Spleen (tissue), 11 donors: ENCODE results near the gene NEFH. TPM values are rescaled to one million over a fixed set of nuclear protein-coding genes. Genes with fewer than 3 reads are reported as not detected.

Source experiments
- DNase-seq: peaks from one replicate; pipeline ENCODE4 v3.0.0-alpha.2; 2020
- H3K27ac ChIP-seq, 8 donors: fragments of 200-600 bp; sonication (generic) in 7 of 8; 1 replicate in 4 of 8; 2 replicates in 4 of 8; pipeline versions ENCODE4 v1.5.0 to v1.8.0; 2016 to 2021; ENCODE audit warnings: inconsistent platforms in 4 of 8, mild to moderate bottlenecking in 4 of 8, moderate library complexity in 1 of 8
- H3K27me3 ChIP-seq, 7 donors: fragments of 200-600 bp; sonication (generic) in 6 of 7; replicated peaks in 1 of 7; 1 replicate in 4 of 7; 2 replicates in 3 of 7; pipeline versions ENCODE4 v1.5.0 to v1.8.0; 2016 to 2021; ENCODE audit warnings: inconsistent platforms in 3 of 7, mild to moderate bottlenecking in 1 of 7
- H3K36me3 ChIP-seq, 6 donors: fragments of 200-600 bp; sonication (generic) in 5 of 6; 1 replicate in 4 of 6; 2 replicates in 2 of 6; pipeline versions ENCODE4 v1.5.0 to v1.8.0; 2016 to 2021; ENCODE audit warnings: inconsistent platforms in 2 of 6
- H3K4me1 ChIP-seq, 6 donors: fragments of 200-600 bp; sonication (generic) in 5 of 6; 1 replicate in 3 of 6; 2 replicates in 3 of 6; pipeline versions ENCODE4 v1.5.0 to v1.8.0; 2016 to 2021; ENCODE audit warnings: inconsistent platforms in 3 of 6
- H3K4me3 ChIP-seq, 8 donors: fragments of 200-600 bp; sonication (generic) in 7 of 8; 1 replicate in 4 of 8; 2 replicates in 4 of 8; pipeline versions ENCODE4 v1.5.0 to v1.8.0; 2016 to 2021; ENCODE audit warnings: inconsistent platforms in 4 of 8, mild to moderate bottlenecking in 4 of 8, moderate library complexity in 2 of 8
- H3K9me3 ChIP-seq, 8 donors: fragments of 200-600 bp; sonication (generic) in 7 of 8; 1 replicate in 4 of 8; 2 replicates in 4 of 8; pipeline versions ENCODE4 v1.5.0 to v1.8.0; 2016 to 2021; ENCODE audit warnings: inconsistent platforms in 4 of 8
- CTCF ChIP-seq, 11 experiments: fragments of 200-600 bp in 7 of 11; fragments of 450-650 bp in 4 of 11; sonication (generic) in 4 of 11; IDR thresholded peaks in 8 of 11; conservative IDR thresholded peaks in 3 of 11; 1 replicate in 7 of 11; 2 replicates in 4 of 11; pipeline versions ENCODE4 v1.4.0 to v1.8.0; 2016 to 2021; ENCODE audit warnings: antibody characterized with exemption in 11 of 11, inconsistent platforms in 4 of 11, mild to moderate bottlenecking in 1 of 11
- POLR2A ChIP-seq, 3 donors: fragments of 450-650 bp; IDR thresholded peaks; one replicate each; pipeline ENCODE4 v1.5.1; 2017; ENCODE audit warnings: antibody characterized with exemption in 3 of 3, mild to moderate bottlenecking in 1 of 3
- POLR2AphosphoS5 ChIP-seq, 3 donors: sonication (generic); formaldehyde crosslinking; IDR thresholded peaks; one replicate each; pipeline ENCODE4 v1.5.1; 2017; ENCODE audit warnings: antibody characterized with exemption in 3 of 3
- WGBS, 5 donors: extraction: QIAGEN DNeasy Blood & Tissue Kit in 3 of 5; methylation state at CpG; one replicate each; pipeline versions ENCODE4 v1.1.5 to v1.1.7; 2013 to 2018; 5-methylcytosine and 5-hydroxymethylcytosine counted together
- intact Hi-C: fragments of 100-400 bp; cut with DNase I; formaldehyde crosslinking; loops from one replicate; pipeline ENCODE4 v1.15.0; 2023; ENCODE audit warnings: low total_unique reads
- polyA plus RNA-seq, 3 donors: library from polyadenylated mRNA; stranded (reverse); fragments of 200-250 nt; gene quantifications; one replicate each; pipeline ENCODE4 v1.2.1, GENCODE V29; 2013
- total RNA-seq, 7 donors: library from RNA; depleted of rRNA in 3 of 7; stranded (reverse); fragments of >200 nt in 3 of 7; fragmentation: NEBNext Ultra II Directional in 4 of 7; extraction: Animal tissue kit (Norgen Biotek cat#: 25700) in 4 of 7; gene quantifications; one replicate each; pipeline versions ENCODE4 v1.1.0 to v1.2.1, GENCODE V29; 2016 to 2021
- donor health status: healthy with polysubstance abuse.
- donor health status: DM: no; HTN: no; CAD: no; lungs with moderate emphysema.
- donor health status: DM: no; HTN: no; CAD: no.
- donor health status: Bipolar disorder and iron deficiency.
- donor health status: healthy.
- donor health status: DM: no; HTN: no; CAD: no.
- donor health status: DM: yes; HTN: yes; CAD: no.

Gene NEFH
- total and polyA plus RNA-seq, 10 donors, result 0.50 to 1.7 (median 1.2) TPM

GRCh38 chr22:29509815-29510214 is 29.8 kb downstream of the NEFH start:
- no peaks in the 10 kb centered on the region for H3K9me3 ChIP-seq
- intact Hi-C loops, result no loop called here
- TF ChIP-seq POLR2A (IDR thresholded peaks at IDR 0.05) (no peak), CTCF (IDR thresholded peaks at IDR 0.05 in 8 of 11, conservative IDR thresholded peaks at IDR 0.05 in 3 of 11) (no peak), POLR2AphosphoS5 (IDR thresholded peaks at IDR 0.05) (no peak)
- no peaks in the 10 kb centered on the region for H3K4me1 ChIP-seq
- peaks cover 0 to 98% (median 80%) of the 10 kb centered on the region in 6 donors for H3K36me3 ChIP-seq
- H3K27ac ChIP-seq, result peak overlapping the region in 1 of 8 donors; percentile 1
- no peak overlapping the region for H3K4me3 ChIP-seq
- no peaks in the 10 kb centered on the region for H3K27me3 ChIP-seq
- DNase-seq, result no peak
- WGBS, 5 donors, result 69 to 100% (median 83%) methylated on average over 1 of the region's 1 CpG

GRCh38 chr22:29510542-29510941 is 30.5 kb downstream of the NEFH start:
- TF ChIP-seq POLR2A (IDR thresholded peaks at IDR 0.05), result no peak
- no peak for TF ChIP-seq POLR2AphosphoS5 (IDR thresholded peaks at IDR 0.05)
- no peak for TF ChIP-seq CTCF (IDR thresholded peaks at IDR 0.05 in 8 of 11, conservative IDR thresholded peaks at IDR 0.05 in 3 of 11)
- Histone ChIP-seq H3K27me3 (no peaks in the 10 kb centered on the region), H3K36me3 (peaks cover 0 to 100% (median 86%) of the 10 kb centered on the region in 6 donors), H3K27ac (peak overlapping the region in 1 of 8 donors; percentile 1), H3K9me3 (no peaks in the 10 kb centered on the region), H3K4me1 (no peaks in the 10 kb centered on the region), H3K4me3 (no peak overlapping the region)
- DNase-seq, result peak; percentile 9
- 75 to 92% (median 86%) methylated on average over 2 of the region's 2 CpGs for WGBS, 5 donors
- intact Hi-C loops, result no loop called here

GRCh38 chr22:29511126-29511862 is 31.3 kb downstream of the NEFH start:
- H3K9me3 ChIP-seq, result no peaks in the 10 kb centered on the region
- H3K27me3 ChIP-seq, result no peaks in the 10 kb centered on the region
- H3K4me3 ChIP-seq, result no peak overlapping the region
- peak; percentile 65 for DNase-seq
- WGBS, 5 donors, result 94 to 95% (median 95%) methylated on average over 8 of the region's 8 CpGs
- intact Hi-C loops, result no loop called here
- peaks cover 0 to 100% (median 89%) of the 10 kb centered on the region in 6 donors for H3K36me3 ChIP-seq
- no peaks in the 10 kb centered on the region for H3K4me1 ChIP-seq
- TF ChIP-seq POLR2A (IDR thresholded peaks at IDR 0.05), result no peak
- TF ChIP-seq POLR2AphosphoS5 (IDR thresholded peaks at IDR 0.05), result no peak
- no peak for TF ChIP-seq CTCF (IDR thresholded peaks at IDR 0.05 in 8 of 11, conservative IDR thresholded peaks at IDR 0.05 in 3 of 11)
- no peak overlapping the region for H3K27ac ChIP-seq

- no peaks in the 10 kb centered on the region for H3K9me3 ChIP-seq
- WGBS, 5 donors, result 70 to 98% (median 81%) methylated on average over 4 of the region's 4 CpGs
- H3K27me3 ChIP-seq, result no peaks in the 10 kb centered on the region
- intact Hi-C loops, result no loop called here
- H3K4me3 ChIP-seq, result no peak overlapping the region
- TF ChIP-seq CTCF (IDR thresholded peaks at IDR 0.05 in 8 of 11, conservative IDR thresholded peaks at IDR 0.05 in 3 of 11), result no peak
- TF ChIP-seq POLR2A (IDR thresholded peaks at IDR 0.05), result no peak
- TF ChIP-seq POLR2AphosphoS5 (IDR thresholded peaks at IDR 0.05), result no peak
- DNase-seq, result peak; percentile 18
- H3K36me3 ChIP-seq, result peaks cover 0 to 100% (median 89%) of the 10 kb centered on the region in 6 donors
- H3K4me1 ChIP-seq, result no peaks in the 10 kb centered on the region
- no peak overlapping the region for H3K27ac ChIP-seq
Measured at GRCh38 chr22:29512031-29512430, 32.0 kb downstream of the NEFH start.
